ENCODE measurements around the gene IL1RL2.

IL1RL2 gene

DNA sequence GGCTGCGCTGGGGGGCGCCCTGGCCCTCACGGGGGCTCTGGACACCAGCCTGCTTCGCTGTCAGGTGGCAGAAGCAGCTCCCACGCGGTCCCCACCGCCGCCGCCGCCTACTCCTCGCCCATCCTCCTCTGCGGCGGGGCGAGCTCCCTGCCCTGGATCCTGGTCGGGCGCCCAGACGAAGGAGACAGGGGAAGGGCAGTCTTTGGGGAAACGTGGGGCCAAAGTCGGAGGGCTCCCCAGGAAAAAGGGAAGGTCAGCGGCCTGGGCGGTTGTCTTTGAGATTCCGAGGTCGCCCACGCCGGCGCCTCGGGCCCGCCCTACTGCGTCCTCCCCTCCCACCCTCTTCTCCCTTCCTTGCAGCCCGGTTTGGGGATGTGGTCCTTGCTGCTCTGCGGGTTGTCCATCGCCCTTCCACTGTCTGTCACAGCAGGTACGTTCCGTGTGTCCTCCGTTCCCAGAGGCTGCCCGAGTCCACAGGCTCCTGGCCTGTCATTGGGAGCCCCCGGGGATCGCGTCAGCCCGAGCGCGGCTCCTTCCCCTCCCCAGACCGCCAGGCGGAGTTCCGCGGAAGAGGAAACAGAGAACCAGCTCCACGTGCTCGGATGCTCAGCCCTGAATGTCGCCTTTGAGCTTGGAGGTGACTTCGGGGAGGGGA, 800 bp downstream of the IL1RL2 start:
- peak; percentile 81 for ATAC-seq
- TF ChIP-seq ZNF565 (CRISPR knock-in tag; conservative IDR thresholded peaks at IDR 0.05; ENCODE audit: low read depth) = no peak
- TF ChIP-seq, protein P1, sequence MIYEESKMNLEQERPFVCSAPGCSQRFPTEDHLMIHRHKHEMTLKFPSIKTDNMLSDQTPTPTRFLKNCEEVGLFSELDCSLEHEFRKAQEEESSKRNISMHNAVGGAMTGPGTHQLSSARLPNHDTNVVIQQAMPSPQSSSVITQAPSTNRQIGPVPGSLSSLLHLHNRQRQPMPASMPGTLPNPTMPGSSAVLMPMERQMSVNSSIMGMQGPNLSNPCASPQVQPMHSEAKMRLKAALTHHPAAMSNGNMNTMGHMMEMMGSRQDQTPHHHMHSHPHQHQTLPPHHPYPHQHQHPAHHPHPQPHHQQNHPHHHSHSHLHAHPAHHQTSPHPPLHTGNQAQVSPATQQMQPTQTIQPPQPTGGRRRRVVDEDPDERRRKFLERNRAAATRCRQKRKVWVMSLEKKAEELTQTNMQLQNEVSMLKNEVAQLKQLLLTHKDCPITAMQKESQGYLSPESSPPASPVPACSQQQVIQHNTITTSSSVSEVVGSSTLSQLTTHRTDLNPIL (CRISPR knock-in tag; IDR thresholded peaks at IDR 0.05; ENCODE audit: low read depth) = no peak
- no peak for TF ChIP-seq TOX (CRISPR knock-in tag; IDR thresholded peaks at IDR 0.05; ENCODE audit: borderline replicate concordance)
- TF ChIP-seq ZNF70 (CRISPR knock-in tag; IDR thresholded peaks at IDR 0.05) = no peak
- no peak for TF ChIP-seq ISL1 (CRISPR knock-in tag; IDR thresholded peaks at IDR 0.05)
- TF ChIP-seq ZFP30 (CRISPR knock-in tag; IDR thresholded peaks at IDR 0.05) = no peak
- TF ChIP-seq ESRRG (CRISPR knock-in tag; IDR thresholded peaks at IDR 0.05) = no peak
- TF ChIP-seq ARNTL (CRISPR knock-in tag; IDR thresholded peaks at IDR 0.05; ENCODE audit: borderline replicate concordance, low read depth) = no peak
- no peak for TF ChIP-seq PPARA (CRISPR knock-in tag; IDR thresholded peaks at IDR 0.05; ENCODE audit: borderline replicate concordance)
- no peak for TF ChIP-seq RARB (CRISPR knock-in tag; IDR thresholded peaks at IDR 0.05)
- no peak for TF ChIP-seq SNAI2 (CRISPR knock-in tag; IDR thresholded peaks at IDR 0.05)
- no peak for TF ChIP-seq TCF4 (CRISPR knock-in tag; IDR thresholded peaks at IDR 0.05; ENCODE audit: borderline replicate concordance)
- no peak for TF ChIP-seq GLIS3 (CRISPR knock-in tag; IDR thresholded peaks at IDR 0.05)

DNA sequence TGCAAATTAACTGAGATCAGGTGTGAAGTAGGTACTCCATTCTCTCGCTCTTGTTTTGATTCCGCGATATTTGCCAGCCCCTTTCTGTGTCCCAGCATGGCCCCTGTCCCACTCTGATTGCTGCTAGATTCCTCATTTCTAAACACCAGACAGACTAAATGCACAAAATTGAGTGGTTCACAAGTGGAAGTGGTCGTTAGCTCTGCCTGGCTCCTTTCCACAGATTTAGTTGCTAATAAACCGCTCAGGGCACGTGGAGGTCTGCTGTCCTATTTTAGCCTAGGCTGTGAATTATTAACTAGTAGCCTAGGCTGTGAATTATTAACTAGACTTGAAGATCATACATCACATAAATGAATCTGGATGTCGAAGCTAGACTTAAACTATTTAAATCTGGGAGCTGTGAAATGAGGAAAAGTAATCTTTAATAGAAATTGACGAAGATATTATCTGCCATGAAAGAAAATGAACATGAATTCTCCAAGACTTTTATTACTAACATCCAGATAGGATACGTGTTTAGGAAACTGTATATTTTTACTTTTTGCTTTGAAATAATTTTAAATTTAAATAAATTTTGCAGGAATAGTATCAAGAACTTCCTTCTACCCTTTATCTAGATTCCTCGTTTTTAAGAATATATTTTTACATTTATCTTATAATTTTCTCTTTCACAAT, 3.7 kb downstream of the IL1RL2 start:
- no peak for ATAC-seq
- no peak for TF ChIP-seq ARNTL (CRISPR knock-in tag; IDR thresholded peaks at IDR 0.05; ENCODE audit: borderline replicate concordance, low read depth)
- TF ChIP-seq PATZ1 (CRISPR knock-in tag; IDR thresholded peaks at IDR 0.05; ENCODE audit: borderline replicate concordance) = no peak
- no peak for TF ChIP-seq PPARA (CRISPR knock-in tag; IDR thresholded peaks at IDR 0.05; ENCODE audit: borderline replicate concordance)
- no peak for TF ChIP-seq TCF4 (CRISPR knock-in tag; IDR thresholded peaks at IDR 0.05; ENCODE audit: borderline replicate concordance)
- no peak for TF ChIP-seq ZNF565 (CRISPR knock-in tag; conservative IDR thresholded peaks at IDR 0.05; ENCODE audit: low read depth)
- TF ChIP-seq ZC3H10 (CRISPR knock-in tag; IDR thresholded peaks at IDR 0.05) = no peak
- TF ChIP-seq, protein P1 (CRISPR knock-in tag; IDR thresholded peaks at IDR 0.05; ENCODE audit: low read depth) = no peak
- no peak for TF ChIP-seq SNAI2 (CRISPR knock-in tag; IDR thresholded peaks at IDR 0.05)
- no peak for TF ChIP-seq TSHZ2 (CRISPR knock-in tag; IDR thresholded peaks at IDR 0.05)
- TF ChIP-seq ZFP3 (CRISPR knock-in tag; IDR thresholded peaks at IDR 0.05) = no peak
- no peak for TF ChIP-seq GLIS3 (CRISPR knock-in tag; IDR thresholded peaks at IDR 0.05)
- no peak for TF ChIP-seq ZNF70 (CRISPR knock-in tag; IDR thresholded peaks at IDR 0.05)
- TF ChIP-seq, protein P2, sequence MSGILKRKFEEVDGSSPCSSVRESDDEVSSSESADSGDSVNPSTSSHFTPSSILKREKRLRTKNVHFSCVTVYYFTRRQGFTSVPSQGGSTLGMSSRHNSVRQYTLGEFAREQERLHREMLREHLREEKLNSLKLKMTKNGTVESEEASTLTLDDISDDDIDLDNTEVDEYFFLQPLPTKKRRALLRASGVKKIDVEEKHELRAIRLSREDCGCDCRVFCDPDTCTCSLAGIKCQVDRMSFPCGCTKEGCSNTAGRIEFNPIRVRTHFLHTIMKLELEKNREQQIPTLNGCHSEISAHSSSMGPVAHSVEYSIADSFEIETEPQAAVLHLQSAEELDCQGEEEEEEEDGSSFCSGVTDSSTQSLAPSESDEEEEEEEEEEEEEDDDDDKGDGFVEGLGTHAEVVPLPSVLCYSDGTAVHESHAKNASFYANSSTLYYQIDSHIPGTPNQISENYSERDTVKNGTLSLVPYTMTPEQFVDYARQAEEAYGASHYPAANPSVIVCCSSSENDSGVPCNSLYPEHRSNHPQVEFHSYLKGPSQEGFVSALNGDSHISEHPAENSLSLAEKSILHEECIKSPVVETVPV (CRISPR knock-in tag; IDR thresholded peaks at IDR 0.05) = no peak
- TF ChIP-seq ISL1 (CRISPR knock-in tag; IDR thresholded peaks at IDR 0.05) = no peak
- TF ChIP-seq ZNF8 (CRISPR knock-in tag; IDR thresholded peaks at IDR 0.05) = no peak
- TF ChIP-seq ESRRG (CRISPR knock-in tag; IDR thresholded peaks at IDR 0.05) = no peak
- TF ChIP-seq CSDC2 (CRISPR knock-in tag; IDR thresholded peaks at IDR 0.05) = no peak
- TF ChIP-seq BACH2 (CRISPR knock-in tag; IDR thresholded peaks at IDR 0.05; ENCODE audit: borderline replicate concordance) = no peak
- TF ChIP-seq, protein P3, sequence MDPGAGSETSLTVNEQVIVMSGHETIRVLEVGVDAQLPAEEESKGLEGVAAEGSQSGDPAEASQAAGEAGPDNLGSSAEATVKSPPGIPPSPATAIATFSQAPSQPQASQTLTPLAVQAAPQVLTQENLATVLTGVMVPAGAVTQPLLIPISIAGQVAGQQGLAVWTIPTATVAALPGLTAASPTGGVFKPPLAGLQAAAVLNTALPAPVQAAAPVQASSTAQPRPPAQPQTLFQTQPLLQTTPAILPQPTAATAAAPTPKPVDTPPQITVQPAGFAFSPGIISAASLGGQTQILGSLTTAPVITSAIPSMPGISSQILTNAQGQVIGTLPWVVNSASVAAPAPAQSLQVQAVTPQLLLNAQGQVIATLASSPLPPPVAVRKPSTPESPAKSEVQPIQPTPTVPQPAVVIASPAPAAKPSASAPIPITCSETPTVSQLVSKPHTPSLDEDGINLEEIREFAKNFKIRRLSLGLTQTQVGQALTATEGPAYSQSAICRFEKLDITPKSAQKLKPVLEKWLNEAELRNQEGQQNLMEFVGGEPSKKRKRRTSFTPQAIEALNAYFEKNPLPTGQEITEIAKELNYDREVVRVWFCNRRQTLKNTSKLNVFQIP (CRISPR knock-in tag; IDR thresholded peaks at IDR 0.05; ENCODE audit: borderline replicate concordance, low read depth) = no peak
- no peak for TF ChIP-seq TOX (CRISPR knock-in tag; IDR thresholded peaks at IDR 0.05; ENCODE audit: borderline replicate concordance)

Measured in SK-N-SH treated with all-trans-retinoic acid at 6 μM for 48 hours (cell line).